GM12878 (cell line): ENCODE measurements around the gene BCO1.

Experiments
- ATF2 ChIP-seq: IDR thresholded peaks from 2 replicates; pipeline ENCODE4 v1.6.1; 2012; ENCODE audit warnings: low read length, inconsistent platforms
- CTCF ChIP-seq, 3 experiments: IDR thresholded peaks in 2 of 3; conservative IDR thresholded peaks in 1 of 3; 2 replicates each; pipeline ENCODE4 v1.5.1; 2011; ENCODE audit warnings: low read depth in 3 of 3, low read length in 3 of 3, mild to moderate bottlenecking in 3 of 3, control low read depth in 2 of 3, moderate library complexity in 2 of 3, inconsistent platforms in 1 of 3, mixed read lengths in 1 of 3; ENCODE audit not compliant: control insufficient read depth in 2 of 3, insufficient read depth in 1 of 3; ENCODE audit errors: extremely low read depth in 1 of 3
- EGR1 ChIP-seq, 2 experiments: IDR thresholded peaks; 1 replicate in 1 of 2; 2 replicates in 1 of 2; pipeline ENCODE4 v1.6.1; 2011 to 2012; ENCODE audit warnings: low read depth in 2 of 2, low read length in 2 of 2, borderline replicate concordance in 1 of 2, mild to moderate bottlenecking in 1 of 2, moderate library complexity in 1 of 2
- PKNOX1 ChIP-seq: fragments of 450-650 bp; IDR thresholded peaks from 2 replicates; pipeline ENCODE4 v1.6.1; 2016; ENCODE audit warnings: mild to moderate bottlenecking
- POLR2A ChIP-seq: IDR thresholded peaks from 2 replicates; pipeline ENCODE4 v1.6.1; 2011; ENCODE audit warnings: low read depth, mild to moderate bottlenecking, low read length
- POLR2AphosphoS5 ChIP-seq: IDR thresholded peaks from 2 replicates; pipeline ENCODE4 v1.6.1; 2011; ENCODE audit warnings: mild to moderate bottlenecking, low read length, inconsistent platforms
- SPI1 ChIP-seq: IDR thresholded peaks from 2 replicates; pipeline ENCODE4 v1.6.1; 2011; ENCODE audit warnings: low read depth, mild to moderate bottlenecking, low read length, moderate library complexity, borderline replicate concordance; ENCODE audit not compliant: insufficient read depth

GRCh38 chr16:81198635-81199034, 39.9 kb upstream of the BCO1 start:
- TF ChIP-seq PKNOX1 (no peak), ATF2 (no peak), SPI1 (no peak), CTCF (IDR thresholded peaks at IDR 0.05 in 2 of 3, conservative IDR thresholded peaks at IDR 0.05 in 1 of 3; ENCODE audit: control insufficient read depth in 2 of 3, extremely low read depth in 1 of 3, insufficient read depth in 1 of 3, low read depth in 3 of 3, low read length in 3 of 3) (no peak), EGR1 (IDR thresholded peaks at IDR 0.05; ENCODE audit: borderline replicate concordance in 1 of 2, low read depth in 2 of 2, low read length in 2 of 2) (no peak), POLR2AphosphoS5 (no peak), POLR2A (no peak)
